ENCODE data around the gene RIPOR3.
A peak's percentile ranks its signal among the peaks of the same experiment; 100 is the strongest.

RIPOR3 gene

GRCh38 chr20:50613438-50614169 is 77.7 kb downstream of the RIPOR3 start:
- TF ChIP-seq CTCF (IDR thresholded peaks at IDR 0.05; ENCODE audit: low read depth, low read length, missing control alignments), result no peak
- no peak overlapping the region for H3K4me3 ChIP-seq (ENCODE audit: low read depth, low read length)
- DNase-seq (ENCODE audit: low read depth), result no peak

- no peak for DNase-seq (ENCODE audit: low read depth)
- no peak overlapping the region for H3K4me3 ChIP-seq (ENCODE audit: low read depth, low read length)
- no peak for TF ChIP-seq CTCF (IDR thresholded peaks at IDR 0.05; ENCODE audit: low read depth, low read length, missing control alignments)
Measured at GRCh38 chr20:50611128-50611810, 80.1 kb downstream of the RIPOR3 start.

- H3K4me3 ChIP-seq (ENCODE audit: low read depth, low read length), result no peak overlapping the region
- peak; percentile 18 for TF ChIP-seq CTCF (IDR thresholded peaks at IDR 0.05; ENCODE audit: low read depth, low read length, missing control alignments)
- no peak for DNase-seq (ENCODE audit: low read depth)
Measured at GRCh38 chr20:50610212-50610718, 81.1 kb downstream of the RIPOR3 start.

- H3K4me3 ChIP-seq (ENCODE audit: low read depth, low read length), result no peak overlapping the region
- no peak for DNase-seq (ENCODE audit: low read depth)
- no peak for TF ChIP-seq CTCF (IDR thresholded peaks at IDR 0.05; ENCODE audit: low read depth, low read length, missing control alignments)
Measured at GRCh38 chr20:50609438-50609989, 81.8 kb downstream of the RIPOR3 start.

GRCh38 chr20:50608750-50609104 is 82.6 kb downstream of the RIPOR3 start:
- no peak for TF ChIP-seq CTCF (IDR thresholded peaks at IDR 0.05; ENCODE audit: low read depth, low read length, missing control alignments)
- DNase-seq (ENCODE audit: low read depth), result no peak
- no peak overlapping the region for H3K4me3 ChIP-seq (ENCODE audit: low read depth, low read length)

- TF ChIP-seq CTCF (IDR thresholded peaks at IDR 0.05; ENCODE audit: low read depth, low read length, missing control alignments), result no peak
- DNase-seq (ENCODE audit: low read depth), result no peak
- no peak overlapping the region for H3K4me3 ChIP-seq (ENCODE audit: low read depth, low read length)
Measured at GRCh38 chr20:50607850-50608749, 83.2 kb downstream of the RIPOR3 start.

Measured in GM12864 (cell line).